Activated naive CD4-positive, alpha-beta T cell treated with anti-CD3 and anti-CD28 coated beads, Interleukin-2, amount 50 U/mL, for 24 hours (primary cell): Measurements from ENCODE around the gene MMP12.

Source experiments
- H3K27ac Mint-ChIP-seq: one replicate; pipeline ENCODE4 v1.8.0; 2021; ENCODE audit warnings: mild to moderate bottlenecking, mixed read lengths
- H3K27me3 Mint-ChIP-seq: one replicate; pipeline ENCODE4 v1.8.0; 2021; ENCODE audit warnings: mixed read lengths
- H3K36me3 Mint-ChIP-seq: one replicate; pipeline ENCODE4 v1.8.0; 2021; ENCODE audit warnings: mixed read lengths
- H3K4me1 Mint-ChIP-seq: one replicate; pipeline ENCODE4 v1.8.0; 2021; ENCODE audit warnings: mixed read lengths
- H3K4me3 Mint-ChIP-seq: one replicate; pipeline ENCODE4 v1.8.0; 2021; ENCODE audit warnings: mild to moderate bottlenecking, mixed read lengths
- H3K9me3 Mint-ChIP-seq: one replicate; pipeline ENCODE4 v1.8.0; 2021; ENCODE audit warnings: mixed read lengths

The MMP12 gene

GRCh38 chr11:102831489-102832440 is 43.0 kb downstream of the MMP12 start:
- Mint-ChIP-seq H3K9me3 (no peaks in the 10 kb centered on the region), H3K4me3 (no peak overlapping the region), H3K4me1 (no peaks in the 10 kb centered on the region), H3K27me3 (peaks cover 22% of the 10 kb centered on the region), H3K36me3 (no peaks in the 10 kb centered on the region), H3K27ac (no peak overlapping the region)

GRCh38 chr11:102831128-102831488 is 43.7 kb downstream of the MMP12 start:
- Mint-ChIP-seq H3K9me3 (no peaks in the 10 kb centered on the region), H3K27me3 (peaks cover 25% of the 10 kb centered on the region), H3K4me3 (no peak overlapping the region)

GRCh38 chr11:102830001-102830727 is 44.6 kb downstream of the MMP12 start:
- peaks cover 25% of the 10 kb centered on the region for H3K27me3 Mint-ChIP-seq
- H3K27ac Mint-ChIP-seq = no peak overlapping the region
- H3K36me3 Mint-ChIP-seq = no peaks in the 10 kb centered on the region
- no peak overlapping the region for H3K4me3 Mint-ChIP-seq
- no peaks in the 10 kb centered on the region for H3K4me1 Mint-ChIP-seq
- no peaks in the 10 kb centered on the region for H3K9me3 Mint-ChIP-seq

More at GRCh38 chr11:102831128-102831488, 43.7 kb downstream of the MMP12 start:
- Mint-ChIP-seq H3K4me1 (no peaks in the 10 kb centered on the region), H3K36me3 (no peaks in the 10 kb centered on the region), H3K27ac (no peak overlapping the region)

DNA sequence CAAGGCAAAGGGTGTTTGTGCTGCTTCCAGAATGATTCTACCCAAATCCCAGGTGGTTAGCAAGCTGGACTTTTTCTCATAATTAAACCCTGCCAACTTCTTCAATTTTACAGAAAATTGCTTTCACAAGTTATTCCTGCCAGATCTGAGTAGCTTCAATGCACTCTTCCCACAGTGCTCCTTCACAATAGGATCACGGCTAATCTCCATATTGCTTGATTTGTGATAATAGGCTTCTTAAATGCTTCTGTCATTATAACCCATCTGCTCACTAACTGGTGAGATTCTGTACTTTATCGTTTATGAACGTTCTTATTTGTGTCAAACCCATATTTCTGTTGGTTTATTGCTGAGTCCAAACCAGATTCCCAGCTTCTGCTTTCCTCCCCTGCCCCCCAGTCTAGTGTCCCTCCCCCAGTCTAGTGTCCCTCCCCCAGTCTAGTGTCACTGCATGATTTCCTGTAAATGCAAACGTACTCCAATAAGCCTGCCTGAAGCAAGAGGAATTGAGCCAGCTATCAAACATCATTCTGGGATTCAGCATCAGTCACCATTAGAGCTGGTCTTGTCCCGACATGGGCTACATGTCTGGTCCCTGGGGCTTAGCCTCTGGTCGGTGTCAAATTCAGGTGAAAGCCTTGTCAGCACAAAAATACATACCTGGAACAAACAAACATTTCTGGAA is 45.3 kb downstream of the MMP12 start:
- no peaks in the 10 kb centered on the region for H3K36me3 Mint-ChIP-seq
- no peaks in the 10 kb centered on the region for H3K4me1 Mint-ChIP-seq
- no peak overlapping the region for H3K4me3 Mint-ChIP-seq
- no peak overlapping the region for H3K27ac Mint-ChIP-seq
- H3K9me3 Mint-ChIP-seq = no peaks in the 10 kb centered on the region
- H3K27me3 Mint-ChIP-seq = peaks cover 25% of the 10 kb centered on the region

- no peak overlapping the region for H3K4me3 Mint-ChIP-seq
- H3K9me3 Mint-ChIP-seq = no peaks in the 10 kb centered on the region
- no peaks in the 10 kb centered on the region for H3K36me3 Mint-ChIP-seq
- no peaks in the 10 kb centered on the region for H3K4me1 Mint-ChIP-seq
- H3K27ac Mint-ChIP-seq = no peak overlapping the region
- peaks cover 14% of the 10 kb centered on the region for H3K27me3 Mint-ChIP-seq
These were observed 50.2 kb downstream of the MMP12 start for GRCh38 chr11:102824556-102824955.

DNA sequence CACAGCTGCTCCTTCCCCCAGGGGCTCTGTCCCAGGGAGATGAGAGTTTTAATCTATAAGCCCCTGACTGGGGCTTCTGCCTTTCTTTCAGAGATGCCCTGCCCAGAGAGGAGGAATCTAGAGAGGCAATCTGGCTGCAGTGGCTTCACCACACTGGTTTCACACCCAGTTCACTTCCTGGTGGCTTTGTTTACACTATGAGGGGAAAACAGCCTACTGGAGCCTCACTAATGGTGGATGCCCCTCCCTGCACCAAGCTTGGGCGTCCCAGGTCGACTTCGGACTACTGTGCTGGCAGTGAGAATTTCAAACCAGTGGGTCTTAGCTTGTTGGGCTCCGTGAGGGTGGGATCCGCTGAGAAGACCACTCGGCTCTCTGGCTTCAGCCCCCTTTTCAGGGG is 55.3 kb downstream of the MMP12 start:
- no peak overlapping the region for H3K4me3 Mint-ChIP-seq
- peaks cover 12% of the 10 kb centered on the region for H3K9me3 Mint-ChIP-seq
- H3K4me1 Mint-ChIP-seq = no peaks in the 10 kb centered on the region
- no peaks in the 10 kb centered on the region for H3K36me3 Mint-ChIP-seq
- no peak overlapping the region for H3K27ac Mint-ChIP-seq
- peaks cover 1% of the 10 kb centered on the region for H3K27me3 Mint-ChIP-seq

DNA sequence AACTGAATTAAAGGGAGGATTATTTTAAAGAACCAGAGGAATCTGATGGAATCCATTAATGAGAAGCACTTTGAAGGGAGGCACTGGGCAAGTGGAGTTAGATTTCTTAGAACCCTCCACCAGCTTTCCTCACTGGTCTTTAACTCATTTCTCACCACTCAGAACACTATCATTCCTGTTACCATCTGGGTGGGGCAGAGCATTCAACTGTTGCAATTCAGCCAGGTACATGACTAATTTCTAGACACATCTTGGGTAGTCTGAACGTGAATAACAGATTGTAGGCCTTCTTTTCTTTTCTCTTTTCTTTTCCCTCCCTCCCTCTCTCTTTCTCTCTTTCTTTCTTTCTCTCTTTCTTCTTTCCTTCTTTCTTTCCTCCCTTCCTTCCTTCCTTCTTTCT is 61.3 kb downstream of the MMP12 start:
- H3K27ac Mint-ChIP-seq = no peak overlapping the region
- H3K9me3 Mint-ChIP-seq = peaks cover 10% of the 10 kb centered on the region
- H3K4me1 Mint-ChIP-seq = no peaks in the 10 kb centered on the region
- no peaks in the 10 kb centered on the region for H3K36me3 Mint-ChIP-seq
- no peak overlapping the region for H3K4me3 Mint-ChIP-seq
- peaks cover 2% of the 10 kb centered on the region for H3K27me3 Mint-ChIP-seq
